HG03175 (cell line): ENCODE data around the gene ACAA2.

Experiments
- ATAC-seq: cut with Tn5 transposase; IDR thresholded peaks from one replicate; pipeline ENCODE4 v1.9.1; 2021; ENCODE audit warnings: mild to moderate bottlenecking, moderate library complexity; ENCODE audit not compliant: unreplicated experiment

The ACAA2 gene

GRCh38 chr18:49744376-49745008 is 68.8 kb downstream of the ACAA2 start:
- no peak for ATAC-seq

- ATAC-seq = no peak
Measured at GRCh38 chr18:49743117-49743567, 70.2 kb downstream of the ACAA2 start.

GRCh38 chr18:49742316-49743116 is 70.8 kb downstream of the ACAA2 start:
- ATAC-seq = no peak

- no peak for ATAC-seq
Measured at GRCh38 chr18:49739275-49739674, 74.1 kb downstream of the ACAA2 start.

- ATAC-seq = no peak
Measured at GRCh38 chr18:49738721-49739120, 74.6 kb downstream of the ACAA2 start.

- ATAC-seq = no peak
Measured at GRCh38 chr18:49734836-49735235, 78.5 kb downstream of the ACAA2 start.

- no peak for ATAC-seq
Measured at GRCh38 chr18:49733896-49734585, 79.3 kb downstream of the ACAA2 start.

- no peak for ATAC-seq
Measured at GRCh38 chr18:49733321-49733720, 80.0 kb downstream of the ACAA2 start.
